Measurements from ENCODE around the gene TXNDC2.

Gene TXNDC2

GRCh38 chr18:9913526-9914333 is 28.0 kb downstream of the TXNDC2 start, which contains the start of gene VAPA:
VAPA (plus strand) TSS chr18:9914016; CDS start chr18:9914257, 241 bp downstream.
- peak; percentile 96 for DNase-seq (ENCODE audit: low spot score)

GRCh38 chr18:9914334-9914583 is 28.5 kb downstream of the TXNDC2 start:
- no peak for DNase-seq (ENCODE audit: low spot score)

- peak; percentile 38 for DNase-seq (ENCODE audit: low spot score)
Measured at GRCh38 chr18:9914584-9915290, 29.0 kb downstream of the TXNDC2 start.

- DNase-seq (ENCODE audit: low spot score): no peak
Measured at GRCh38 chr18:9915291-9916076, 29.7 kb downstream of the TXNDC2 start.

- no peak for DNase-seq (ENCODE audit: low spot score)
Measured at GRCh38 chr18:9916077-9916639, 30.4 kb downstream of the TXNDC2 start.

- DNase-seq (ENCODE audit: low spot score): no peak
Measured at GRCh38 chr18:9916808-9917207, 31.0 kb downstream of the TXNDC2 start.

GRCh38 chr18:9918016-9918680 is 32.4 kb downstream of the TXNDC2 start:
- DNase-seq (ENCODE audit: low spot score): no peak

GRCh38 chr18:9919564-9920232 is 33.9 kb downstream of the TXNDC2 start:
- no peak for DNase-seq (ENCODE audit: low spot score)

GRCh38 chr18:9922592-9923311 is 37.0 kb downstream of the TXNDC2 start:
- no peak for DNase-seq (ENCODE audit: low spot score)

GRCh38 chr18:9924371-9924943 is 38.7 kb downstream of the TXNDC2 start:
- DNase-seq (ENCODE audit: low spot score): no peak

GRCh38 chr18:9925369-9925768 is 39.6 kb downstream of the TXNDC2 start:
- no peak for DNase-seq (ENCODE audit: low spot score)

- no peak for DNase-seq (ENCODE audit: low spot score)
Measured at GRCh38 chr18:9925795-9926194, 40.0 kb downstream of the TXNDC2 start.

- no peak for DNase-seq (ENCODE audit: low spot score)
Measured at GRCh38 chr18:9926223-9926894, 40.6 kb downstream of the TXNDC2 start.

- DNase-seq (ENCODE audit: low spot score): no peak
Measured at GRCh38 chr18:9926977-9927376, 41.2 kb downstream of the TXNDC2 start.

GRCh38 chr18:9927392-9928063 is 41.8 kb downstream of the TXNDC2 start:
- DNase-seq (ENCODE audit: low spot score): no peak

- no peak for DNase-seq (ENCODE audit: low spot score)
Measured at GRCh38 chr18:9928646-9929259, 43.0 kb downstream of the TXNDC2 start.

GRCh38 chr18:9930299-9930884 is 44.6 kb downstream of the TXNDC2 start:
- no peak for DNase-seq (ENCODE audit: low spot score)

- DNase-seq (ENCODE audit: low spot score): no peak
Measured at GRCh38 chr18:9931146-9931545, 45.4 kb downstream of the TXNDC2 start.
